Mammary epithelial cell (primary cell): ENCODE data around the gene MYOM3.

ENCODE experiments used
- CTCF ChIP-seq, 2 donors: IDR thresholded peaks in 1 of 2; conservative IDR thresholded peaks in 1 of 2; 2 replicates each; pipeline ENCODE4 v1.5.1; 2011 to 2012; ENCODE audit warnings: inconsistent platforms in 2 of 2, low read length in 2 of 2, mild to moderate bottlenecking in 2 of 2, control low read depth in 1 of 2, low read depth in 1 of 2; ENCODE audit not compliant: insufficient read depth in 1 of 2; ENCODE audit errors: extremely low read depth in 1 of 2
- EZH2 ChIP-seq: IDR thresholded peaks from 2 replicates; pipeline ENCODE4 v1.6.1; 2012; ENCODE audit warnings: low read length, inconsistent platforms, borderline replicate concordance

GRCh38 chr1:24136956-24137539, 25.1 kb upstream of the MYOM3 start:
- no peak for TF ChIP-seq CTCF (conservative IDR thresholded peaks at IDR 0.05 in 1 of 2, IDR thresholded peaks at IDR 0.05 in 1 of 2; ENCODE audit: extremely low read depth in 1 of 2, insufficient read depth in 1 of 2, low read depth in 1 of 2, low read length in 2 of 2)
- TF ChIP-seq EZH2 = no peak
